Upper lobe of left lung (tissue), 6 donors: Measurements from ENCODE around the gene KCNK3. TPM values are rescaled to one million over a fixed set of nuclear protein-coding genes. Genes with fewer than 3 reads are reported as not detected.

ENCODE experiments used
- ATAC-seq, 2 donors: fragments of 200-7000 bp; cut with Tn5 transposase; one replicate each; pipeline ENCODE4 v1.9.1; 2022; ENCODE audit warnings: mild to moderate bottlenecking in 2 of 2, moderate library complexity in 2 of 2; ENCODE audit not compliant: low FRiP score in 2 of 2
- DNase-seq, 2 donors: peaks; one replicate each; pipeline ENCODE4 v3.0.0-alpha.2; 2019 to 2020
- H3K27ac ChIP-seq, 4 donors: fragments of 200-600 bp; sonication (generic); one replicate each; pipeline ENCODE4 v1.5.1; 2016 to 2019
- H3K27me3 ChIP-seq, 4 donors: fragments of 200-600 bp; sonication (generic); one replicate each; pipeline ENCODE4 v1.5.1; 2017 to 2019
- H3K36me3 ChIP-seq, 4 donors: fragments of 200-600 bp; sonication (generic); one replicate each; pipeline ENCODE4 v1.5.1; 2016 to 2019
- H3K4me1 ChIP-seq, 4 donors: fragments of 200-600 bp; sonication (generic); one replicate each; pipeline ENCODE4 v1.5.1; 2018 to 2019
- H3K4me3 ChIP-seq, 4 donors: fragments of 200-600 bp; sonication (generic); one replicate each; pipeline ENCODE4 v1.5.1; 2017 to 2019; ENCODE audit warnings: mild to moderate bottlenecking in 2 of 4, moderate library complexity in 1 of 4
- H3K9me3 ChIP-seq, 4 donors: fragments of 200-600 bp; sonication (generic); one replicate each; pipeline ENCODE4 v1.5.1; 2018 to 2019
- CTCF ChIP-seq, 6 experiments: fragments of 450-650 bp in 4 of 6; fragments of 200-600 bp in 2 of 6; sonication (generic) in 2 of 6; IDR thresholded peaks; one replicate each; pipeline ENCODE4 v1.5.1; 2016 to 2019; ENCODE audit warnings: antibody characterized with exemption in 6 of 6
- EP300 ChIP-seq, 4 donors: sonication (generic); formaldehyde crosslinking; IDR thresholded peaks; one replicate each; pipeline ENCODE4 v1.5.1; 2017; ENCODE audit warnings: antibody characterized with exemption in 4 of 4, control low read depth in 2 of 4
- POLR2A ChIP-seq, 4 donors: fragments of 450-650 bp; IDR thresholded peaks; one replicate each; pipeline ENCODE4 v1.5.1; 2016 to 2017; ENCODE audit warnings: antibody characterized with exemption in 4 of 4, mild to moderate bottlenecking in 2 of 4
- POLR2AphosphoS5 ChIP-seq, 2 donors: sonication (generic); formaldehyde crosslinking; IDR thresholded peaks; one replicate each; pipeline ENCODE4 v1.5.1; 2017; ENCODE audit warnings: antibody characterized with exemption in 2 of 2
- WGBS, 2 donors: methylation state at CpG; one replicate each; pipeline ENCODE4 v1.1.5; 2017 to 2018; 5-methylcytosine and 5-hydroxymethylcytosine counted together
- total RNA-seq, 6 donors: library from RNA; depleted of rRNA in 4 of 6; stranded (reverse); fragments of >200 nt in 4 of 6; gene quantifications; one replicate each; pipeline versions ENCODE4 v1.1.0 to v1.2.1, GENCODE V29; 2016 to 2021
- donor health status: DM: no; HTN: no; CAD: no; lungs with moderate emphysema.
- donor health status: DM: no; HTN: yes; CAD: no; lungs with severe emphysema.

KCNK3 gene
- total RNA-seq, 6 donors from 2014 or later, result 3.0 to 36.1 (median 17.5) TPM

GRCh38 chr2:26724784-26725520 lies 32.4 kb downstream of the KCNK3 start:
- TF ChIP-seq POLR2AphosphoS5 (IDR thresholded peaks at IDR 0.05), result no peak
- TF ChIP-seq CTCF (IDR thresholded peaks at IDR 0.05), result no peak
- peak overlapping the region; percentile 68 to 75 (median 73) for H3K27ac ChIP-seq
- H3K4me1 ChIP-seq, result peaks cover 34 to 44% (median 39%) of the 10 kb centered on the region in 4 donors
- ATAC-seq (no peak), DNase-seq (no peak)
- H3K9me3 ChIP-seq, result no peaks in the 10 kb centered on the region
- H3K36me3 ChIP-seq, result no peaks in the 10 kb centered on the region
- no peak overlapping the region for H3K4me3 ChIP-seq
- 85 to 92% methylated on average over 13 to 14 of the region's 14 CpGs for WGBS, 2 donors
- H3K27me3 ChIP-seq, result no peaks in the 10 kb centered on the region

GRCh38 chr2:26725521-26725820 lies 32.9 kb downstream of the KCNK3 start:
- H3K27me3 ChIP-seq, result no peaks in the 10 kb centered on the region
- H3K27ac ChIP-seq, result peak overlapping the region in 3 of 4 donors; percentile 68 to 75 (median 74)
- DNase-seq, result no peak
- no peak for ATAC-seq
- WGBS, 2 donors, result 69 to 87% methylated on average over 3 to 7 of the region's 7 CpGs
- peaks cover 29 to 39% (median 34%) of the 10 kb centered on the region in 4 donors for H3K4me1 ChIP-seq
- TF ChIP-seq CTCF (IDR thresholded peaks at IDR 0.05), result no peak
- TF ChIP-seq POLR2AphosphoS5 (IDR thresholded peaks at IDR 0.05), result peak in 1 of 2 donors; percentile 11
- H3K4me3 ChIP-seq, result no peak overlapping the region
- H3K9me3 ChIP-seq, result no peaks in the 10 kb centered on the region
- no peaks in the 10 kb centered on the region for H3K36me3 ChIP-seq

GRCh38 chr2:26726228-26726627 lies 33.7 kb downstream of the KCNK3 start:
- 30 to 91% methylated on average over 1 of the region's 1 CpG for WGBS, 2 donors
- ATAC-seq, result no peak
- no peaks in the 10 kb centered on the region for H3K27me3 ChIP-seq
- H3K4me1 ChIP-seq, result peaks cover 22 to 31% (median 26%) of the 10 kb centered on the region in 4 donors
- H3K27ac ChIP-seq, result no peak overlapping the region
- no peak for TF ChIP-seq POLR2AphosphoS5 (IDR thresholded peaks at IDR 0.05)
- no peak for TF ChIP-seq EP300 (IDR thresholded peaks at IDR 0.05)
- no peak for TF ChIP-seq CTCF (IDR thresholded peaks at IDR 0.05)
- TF ChIP-seq POLR2A (IDR thresholded peaks at IDR 0.05), result no peak
- no peaks in the 10 kb centered on the region for H3K9me3 ChIP-seq
- no peak overlapping the region for H3K4me3 ChIP-seq
- no peaks in the 10 kb centered on the region for H3K36me3 ChIP-seq
- DNase-seq, result no peak

- Histone ChIP-seq H3K4me1 (peaks cover 14 to 22% (median 18%) of the 10 kb centered on the region in 4 donors), H3K4me3 (no peak overlapping the region), H3K9me3 (no peaks in the 10 kb centered on the region), H3K36me3 (no peaks in the 10 kb centered on the region), H3K27me3 (no peaks in the 10 kb centered on the region), H3K27ac (no peak overlapping the region)
- TF ChIP-seq CTCF (IDR thresholded peaks at IDR 0.05) (peak in 3 of 6 experiments; percentile 18 to 47 (median 35)), POLR2A (IDR thresholded peaks at IDR 0.05) (no peak), EP300 (IDR thresholded peaks at IDR 0.05) (no peak)
- WGBS, 2 donors, result 60 to 80% methylated on average over 63 to 84 of the region's 101 CpGs
- peak in 1 of 2 donors; percentile 20 for ATAC-seq
- peak in 1 of 2 donors; percentile 86 for DNase-seq
Measured at GRCh38 chr2:26727641-26728561, 35.4 kb downstream of the KCNK3 start.
